ENCODE measurements around the gene RASGRF2. TPM values are rescaled to one million over a fixed set of nuclear protein-coding genes. Genes with fewer than 3 reads are reported as not detected.
"Not testable (repeated sequence)": the region's sequence is repeated elsewhere in the genome, so short reads cannot be mapped to it uniquely, and the experiment has no call there.

Gene RASGRF2
- polyA plus RNA-seq, 4 donors: 1.8 to 17.5 (median 2.6) TPM

- DNase-seq (ENCODE audit: low read depth in 4 of 4, low spot score in 3 of 4): no peak
These were observed 21.9 kb downstream of the RASGRF2 start for GRCh38 chr5:80982093-80982492.

- DNase-seq (ENCODE audit: low read depth in 4 of 4, low spot score in 3 of 4): no peak
These were observed 25.6 kb downstream of the RASGRF2 start for GRCh38 chr5:80985600-80986228.

GRCh38 chr5:80986382-80986781, 26.2 kb downstream of the RASGRF2 start:
- DNase-seq (ENCODE audit: low read depth in 4 of 4, low spot score in 3 of 4): no peak

GRCh38 chr5:80987078-80987766, 27.1 kb downstream of the RASGRF2 start:
- DNase-seq (ENCODE audit: low read depth in 4 of 4, low spot score in 3 of 4): no peak

- no peak for DNase-seq (ENCODE audit: low read depth in 4 of 4, low spot score in 3 of 4)
These were observed 28.3 kb downstream of the RASGRF2 start for GRCh38 chr5:80988419-80988935.

GRCh38 chr5:80989883-80990282, 29.7 kb downstream of the RASGRF2 start:
- DNase-seq (ENCODE audit: low read depth in 4 of 4, low spot score in 3 of 4): no peak

- no peak for DNase-seq (ENCODE audit: low read depth in 4 of 4, low spot score in 3 of 4)
These were observed 30.4 kb downstream of the RASGRF2 start for GRCh38 chr5:80990527-80990926.

- no peak for DNase-seq (ENCODE audit: low read depth in 4 of 4, low spot score in 3 of 4)
These were observed 30.8 kb downstream of the RASGRF2 start for GRCh38 chr5:80990971-80991370.

GRCh38 chr5:80995908-80996307, 35.7 kb downstream of the RASGRF2 start:
- no peak for DNase-seq (ENCODE audit: low read depth in 4 of 4, low spot score in 3 of 4)

- no peak for DNase-seq (ENCODE audit: low read depth in 4 of 4, low spot score in 3 of 4)
These were observed 38.4 kb downstream of the RASGRF2 start for GRCh38 chr5:80998590-80998979.

GRCh38 chr5:81003811-81004386, 43.7 kb downstream of the RASGRF2 start:
- DNase-seq (ENCODE audit: low read depth in 4 of 4, low spot score in 3 of 4): no peak

- DNase-seq (ENCODE audit: low read depth in 4 of 4, low spot score in 3 of 4): no peak
These were observed 45.5 kb downstream of the RASGRF2 start for GRCh38 chr5:81005708-81006107.

- DNase-seq (ENCODE audit: low read depth in 4 of 4, low spot score in 3 of 4): no peak
These were observed 46.1 kb downstream of the RASGRF2 start for GRCh38 chr5:81006231-81006630.

GRCh38 chr5:81006947-81007636, 46.9 kb downstream of the RASGRF2 start:
- no peak for DNase-seq (ENCODE audit: low read depth in 4 of 4, low spot score in 3 of 4)

- no peak for DNase-seq (ENCODE audit: low read depth in 4 of 4, low spot score in 3 of 4)
These were observed 47.5 kb downstream of the RASGRF2 start for GRCh38 chr5:81007637-81008027.

GRCh38 chr5:81010336-81011169, 50.4 kb downstream of the RASGRF2 start:
- no peak for DNase-seq (ENCODE audit: low read depth in 4 of 4, low spot score in 3 of 4)

GRCh38 chr5:81014348-81014747, 54.2 kb downstream of the RASGRF2 start:
- DNase-seq (ENCODE audit: low read depth in 4 of 4, low spot score in 3 of 4): no peak

- no peak for DNase-seq (ENCODE audit: low read depth in 4 of 4, low spot score in 3 of 4)
These were observed 56.0 kb downstream of the RASGRF2 start for GRCh38 chr5:81016116-81016515.

- DNase-seq (ENCODE audit: low read depth in 4 of 4, low spot score in 3 of 4): no peak
These were observed 57.2 kb downstream of the RASGRF2 start for GRCh38 chr5:81017320-81017719.

- DNase-seq (ENCODE audit: low read depth in 4 of 4, low spot score in 3 of 4): not testable (repeated sequence)
These were observed 58.4 kb downstream of the RASGRF2 start for GRCh38 chr5:81018608-81019007.

Data from left renal pelvis (tissue), 4 donors.